ENCODE data around the gene LRRC26. TPM values are rescaled to one million over a fixed set of nuclear protein-coding genes. Genes with fewer than 3 reads are reported as not detected.
A peak's percentile ranks its signal among the peaks of the same experiment; 100 is the strongest.

LRRC26 gene
- total RNA-seq, 1 donor from 2014 or later = 0.43 TPM

DNA sequence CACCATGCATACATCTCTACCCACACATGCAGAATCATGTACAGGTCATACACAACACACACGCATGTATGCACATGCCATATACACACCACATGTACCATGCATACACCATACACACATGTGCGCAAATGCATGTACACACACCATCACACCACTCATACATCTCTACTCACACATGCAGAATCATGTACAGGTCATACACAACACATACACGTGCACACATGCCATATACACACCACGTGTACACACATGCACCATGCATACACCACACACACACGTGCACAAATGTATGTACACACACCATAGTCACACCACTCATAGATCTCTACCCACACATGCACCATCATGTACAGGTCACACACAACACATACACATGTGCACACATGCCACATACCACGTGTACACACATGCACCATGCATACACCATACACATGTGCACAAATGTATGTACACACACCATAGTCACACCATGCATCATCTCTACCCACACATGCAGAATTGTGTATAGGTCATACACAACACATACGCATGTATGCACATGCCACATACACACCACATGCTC lies 16.9 kb downstream of the LRRC26 start:
- DNase-seq (ENCODE audit: low spot score) = no peak

DNA sequence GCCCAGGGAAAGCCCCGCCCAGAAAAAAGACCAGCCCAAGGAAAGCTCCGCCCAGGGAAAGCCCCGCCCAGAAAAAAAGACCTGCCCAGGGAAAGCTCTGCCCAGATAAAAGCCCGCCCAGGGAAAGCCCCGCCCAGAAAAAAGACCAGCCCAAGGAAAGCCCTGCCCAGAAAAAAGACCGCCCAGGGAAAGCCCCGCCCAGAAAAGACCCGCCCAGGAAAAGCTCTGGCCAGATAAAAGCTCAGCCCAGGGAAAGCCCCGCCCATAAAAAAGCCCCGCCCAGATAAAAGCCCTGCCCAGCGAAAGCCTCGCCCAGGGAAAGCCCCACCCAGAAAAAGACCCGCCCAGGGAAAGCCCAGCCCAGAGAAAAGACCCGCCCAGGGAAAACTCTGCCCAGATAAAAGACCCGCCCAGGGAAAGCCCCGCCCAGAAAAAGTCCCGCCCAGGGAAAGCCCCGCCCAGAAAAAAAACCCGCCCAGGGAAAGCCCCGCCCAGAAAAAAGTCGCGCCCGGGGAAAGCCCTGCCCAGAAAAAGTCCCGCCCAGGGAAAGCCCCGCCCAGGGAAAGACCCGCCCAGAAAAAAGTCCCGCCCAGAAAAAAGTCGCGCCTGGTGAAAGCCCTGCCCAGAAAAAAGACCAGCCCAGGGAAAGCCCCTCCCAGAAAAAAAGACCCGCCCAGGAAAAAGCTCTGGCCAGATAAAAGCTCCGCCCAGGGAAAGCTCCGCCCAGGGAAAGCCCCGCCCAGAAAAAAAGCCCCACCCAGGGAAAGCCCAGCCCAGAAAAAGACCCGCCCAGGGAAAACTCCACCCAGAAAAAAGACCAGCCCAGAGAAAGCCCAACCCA lies 19.0 kb downstream of the LRRC26 start:
- peak; percentile 14 for DNase-seq (ENCODE audit: low spot score)

DNA sequence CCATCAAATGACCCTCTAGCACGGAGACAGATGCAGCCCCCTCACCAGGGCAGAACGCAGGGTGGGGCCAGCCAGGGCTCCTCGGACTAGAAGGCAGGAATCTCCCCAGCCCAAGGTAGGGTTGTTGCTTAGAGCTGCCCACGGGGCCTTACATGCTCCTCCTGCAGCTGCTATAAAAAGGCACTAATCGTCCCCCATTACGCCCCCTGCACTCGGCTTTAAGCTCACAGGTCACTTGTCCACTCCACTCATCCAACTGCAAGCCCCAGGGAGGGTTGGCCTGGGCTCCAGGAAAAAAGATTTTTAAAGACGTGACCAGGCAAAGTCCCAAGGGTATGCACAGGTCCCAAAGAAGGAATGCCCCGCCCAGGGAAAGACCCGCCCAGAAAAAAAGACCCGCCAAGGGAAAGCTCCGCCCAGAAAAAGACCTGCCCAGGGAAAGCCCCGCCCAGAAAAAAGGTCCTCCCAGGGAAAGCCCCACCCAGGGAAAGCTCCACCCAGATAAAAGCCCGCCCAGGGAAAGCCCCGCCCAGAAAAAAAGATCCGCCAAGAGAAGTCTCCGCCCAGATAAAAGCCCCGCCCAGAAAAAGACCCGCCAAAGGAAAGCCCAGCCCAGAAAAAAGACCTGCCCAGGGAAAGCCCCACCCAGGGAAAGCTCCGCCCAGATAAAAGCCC lies 19.8 kb downstream of the LRRC26 start:
- DNase-seq (ENCODE audit: low spot score) = no peak

DNA sequence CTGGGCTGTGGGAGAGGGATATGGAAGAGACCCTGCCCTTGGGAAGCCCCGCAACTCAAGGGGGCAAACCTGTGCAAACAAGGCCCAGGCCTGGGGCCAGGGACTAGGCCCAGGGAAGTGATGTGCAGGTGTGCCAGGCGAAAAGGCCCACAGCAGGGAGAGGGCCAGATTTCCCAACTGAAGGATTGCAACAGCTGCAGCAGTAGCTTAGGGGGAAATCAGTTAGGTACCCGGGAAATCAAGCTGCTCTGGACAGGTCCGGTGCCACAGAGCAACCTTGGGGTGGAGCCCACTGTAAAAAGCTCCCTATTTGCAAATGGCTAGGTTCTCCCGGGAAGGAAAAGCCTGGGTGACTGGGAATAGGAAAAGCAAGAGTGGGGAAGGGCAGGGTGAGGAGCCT lies 20.5 kb downstream of the LRRC26 start:
- no peak for DNase-seq (ENCODE audit: low spot score)

DNA sequence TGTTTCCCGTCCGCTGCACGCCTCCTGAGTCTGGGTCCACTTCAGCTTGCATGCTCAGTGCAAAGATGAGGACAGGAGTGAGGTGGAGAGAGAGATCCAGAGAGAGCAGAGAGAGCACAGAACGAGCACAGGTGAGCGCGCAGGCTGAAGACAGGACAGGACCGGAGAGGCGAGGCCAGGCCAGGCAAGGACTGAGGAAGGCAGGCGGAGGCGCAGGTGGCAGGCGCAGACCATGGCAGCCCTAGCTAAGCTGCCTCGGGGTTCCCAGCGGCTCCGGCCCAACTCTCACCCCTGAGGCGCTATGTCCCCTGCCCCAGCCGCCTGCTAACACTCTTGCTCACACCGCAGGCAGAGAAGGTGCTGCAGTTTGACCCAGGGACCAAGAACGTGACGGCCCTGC lies 21.2 kb downstream of the LRRC26 start:
- no peak for DNase-seq (ENCODE audit: low spot score)

DNA sequence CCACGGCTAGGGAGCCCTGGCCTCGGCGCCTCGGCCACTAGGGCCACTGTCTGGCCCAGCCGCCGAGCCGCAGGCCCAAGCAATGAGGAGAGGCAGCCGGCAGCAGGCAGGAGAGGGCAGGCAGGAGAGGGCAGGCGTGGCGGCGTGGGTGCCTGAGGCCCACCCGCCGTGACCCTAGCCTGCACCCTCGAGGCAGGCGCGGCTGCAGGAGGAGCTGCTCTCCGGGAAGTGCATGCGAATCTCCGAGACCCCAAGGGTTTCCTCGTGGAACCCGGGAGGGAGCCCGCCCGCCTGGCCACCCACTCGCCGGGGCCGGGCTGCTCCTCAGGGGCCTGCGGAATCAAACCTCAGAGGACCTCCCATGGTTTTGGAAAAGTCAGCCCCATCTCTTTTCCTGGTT lies 21.6 kb downstream of the LRRC26 start:
- DNase-seq (ENCODE audit: low spot score) = no peak

DNA sequence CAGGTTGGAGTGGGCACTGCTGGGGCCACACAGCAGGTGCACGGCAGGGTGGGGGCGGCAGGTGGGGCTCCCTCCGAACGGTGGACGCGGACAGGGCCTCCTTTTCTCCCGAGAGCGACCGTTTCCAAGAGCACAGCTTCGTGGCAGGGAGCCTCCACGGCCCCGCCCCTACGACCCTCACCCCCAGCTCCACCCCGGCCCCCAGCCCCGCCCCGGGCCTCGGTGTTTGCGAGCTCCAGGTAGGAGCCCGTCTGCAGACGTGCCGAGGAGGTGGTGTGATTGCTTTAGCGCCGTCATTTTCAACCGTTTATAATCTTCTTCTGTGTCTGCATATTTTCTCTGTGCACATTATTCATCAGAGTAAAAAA lies 22.1 kb downstream of the LRRC26 start:
- no peak for DNase-seq (ENCODE audit: low spot score)

DNA sequence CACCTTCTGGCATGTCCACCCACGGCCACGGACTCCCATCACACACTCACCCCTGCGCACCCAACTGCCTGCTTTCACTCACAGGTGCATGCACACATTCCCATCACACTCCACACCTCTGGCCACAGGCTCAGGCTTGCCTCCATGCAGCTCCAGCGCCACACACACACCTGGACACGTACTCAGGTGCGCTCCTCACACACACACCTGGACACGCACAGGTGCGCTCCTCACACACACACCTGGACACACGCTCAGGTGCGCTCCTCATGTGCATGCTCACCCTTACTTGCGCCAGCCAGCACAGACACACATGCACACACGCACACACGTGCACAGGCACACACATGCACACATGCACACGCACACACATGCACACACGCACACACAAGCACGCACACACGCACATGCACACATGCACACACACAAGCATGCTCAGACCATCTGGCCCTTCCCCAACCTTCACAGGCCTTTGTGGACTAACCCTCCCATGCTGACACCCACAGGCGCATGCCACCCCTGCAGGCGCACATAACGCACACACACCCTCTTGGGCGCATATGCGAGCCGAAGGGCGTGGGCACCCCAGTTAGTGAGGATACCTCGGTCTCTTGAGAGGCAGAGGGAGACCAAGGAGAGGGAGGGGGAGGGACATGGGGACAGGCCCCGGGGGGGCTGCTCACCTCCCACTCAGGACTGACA lies 22.6 kb downstream of the LRRC26 start:
- no peak for DNase-seq (ENCODE audit: low spot score)

DNA sequence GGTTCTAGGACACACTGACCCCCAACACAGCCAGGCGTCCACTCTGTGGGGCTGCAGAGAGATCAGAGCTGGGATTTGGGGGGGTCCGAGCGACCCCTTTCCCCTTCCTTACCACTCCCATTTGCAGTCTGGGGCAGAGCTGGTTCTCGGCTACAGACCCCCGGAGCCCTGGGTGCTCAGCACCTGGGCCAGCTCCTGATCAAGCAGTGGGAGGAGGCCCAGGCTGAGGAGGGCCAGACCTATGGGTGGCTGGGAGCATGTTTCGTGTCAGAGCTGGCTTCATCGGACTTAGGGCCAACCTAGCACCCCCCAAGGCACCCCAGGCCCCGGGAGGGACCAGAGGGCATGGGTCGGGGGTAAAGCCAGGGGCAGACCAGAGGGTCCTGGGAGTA lies 23.3 kb downstream of the LRRC26 start:
- no peak for DNase-seq (ENCODE audit: low spot score)

DNA sequence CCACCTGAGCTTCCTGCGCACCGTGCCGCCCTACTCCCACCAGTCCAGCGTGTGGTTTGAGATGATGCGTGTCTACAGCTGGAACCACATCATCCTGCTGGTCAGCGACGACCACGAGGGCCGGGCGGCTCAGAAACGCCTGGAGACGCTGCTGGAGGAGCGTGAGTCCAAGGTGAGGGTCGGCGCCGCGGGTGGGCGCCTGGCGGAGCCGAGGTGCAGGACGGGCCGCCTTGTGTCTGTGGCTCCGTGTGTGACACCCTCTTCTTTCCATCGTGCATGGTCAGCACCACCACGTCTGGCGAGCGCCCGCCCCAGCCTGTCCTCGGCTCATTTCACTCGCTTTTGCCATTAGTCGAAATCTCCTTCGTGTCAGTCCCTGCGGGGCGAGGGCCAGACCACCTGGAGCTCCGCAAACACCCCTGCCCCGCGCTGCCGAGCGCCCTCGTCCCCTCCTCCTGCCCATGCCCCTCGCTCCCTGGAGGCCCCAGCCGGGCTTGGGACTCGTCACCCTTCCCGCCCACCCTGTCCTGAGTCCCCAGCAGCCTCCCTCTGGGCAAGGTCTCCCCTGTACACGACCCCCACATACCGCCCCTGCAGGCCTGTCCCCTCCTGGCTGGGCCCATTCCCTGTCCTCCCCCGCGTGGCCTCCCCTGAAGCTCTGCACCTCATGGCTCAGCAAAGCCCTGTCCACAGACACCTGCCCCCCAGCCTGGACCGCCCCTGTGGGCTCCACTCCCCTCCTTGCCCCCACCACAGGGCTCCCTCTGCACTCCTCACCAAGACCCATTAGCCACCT lies 23.9 kb downstream of the LRRC26 start:
- DNase-seq (ENCODE audit: low spot score) = no peak

DNA sequence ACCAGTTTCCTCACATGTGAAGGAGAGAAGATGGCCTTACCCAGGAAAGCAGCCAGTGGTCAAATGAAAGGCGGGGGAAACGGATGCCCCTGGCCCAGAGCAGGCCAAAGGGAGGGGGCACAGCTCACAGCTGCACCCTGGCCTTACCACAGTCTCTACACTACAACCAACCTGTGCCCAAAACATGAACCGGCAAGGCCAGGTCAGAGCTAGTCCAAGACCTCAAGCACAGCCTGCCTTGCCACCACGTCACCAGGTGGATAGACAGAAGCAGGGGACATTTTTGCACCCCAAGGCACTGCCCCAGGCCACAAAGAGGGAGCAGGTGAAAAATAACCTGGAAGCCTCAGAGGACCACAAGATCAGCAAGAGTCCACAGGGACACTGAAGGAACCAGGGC lies 26.4 kb downstream of the LRRC26 start:
- DNase-seq (ENCODE audit: low spot score) = no peak

DNA sequence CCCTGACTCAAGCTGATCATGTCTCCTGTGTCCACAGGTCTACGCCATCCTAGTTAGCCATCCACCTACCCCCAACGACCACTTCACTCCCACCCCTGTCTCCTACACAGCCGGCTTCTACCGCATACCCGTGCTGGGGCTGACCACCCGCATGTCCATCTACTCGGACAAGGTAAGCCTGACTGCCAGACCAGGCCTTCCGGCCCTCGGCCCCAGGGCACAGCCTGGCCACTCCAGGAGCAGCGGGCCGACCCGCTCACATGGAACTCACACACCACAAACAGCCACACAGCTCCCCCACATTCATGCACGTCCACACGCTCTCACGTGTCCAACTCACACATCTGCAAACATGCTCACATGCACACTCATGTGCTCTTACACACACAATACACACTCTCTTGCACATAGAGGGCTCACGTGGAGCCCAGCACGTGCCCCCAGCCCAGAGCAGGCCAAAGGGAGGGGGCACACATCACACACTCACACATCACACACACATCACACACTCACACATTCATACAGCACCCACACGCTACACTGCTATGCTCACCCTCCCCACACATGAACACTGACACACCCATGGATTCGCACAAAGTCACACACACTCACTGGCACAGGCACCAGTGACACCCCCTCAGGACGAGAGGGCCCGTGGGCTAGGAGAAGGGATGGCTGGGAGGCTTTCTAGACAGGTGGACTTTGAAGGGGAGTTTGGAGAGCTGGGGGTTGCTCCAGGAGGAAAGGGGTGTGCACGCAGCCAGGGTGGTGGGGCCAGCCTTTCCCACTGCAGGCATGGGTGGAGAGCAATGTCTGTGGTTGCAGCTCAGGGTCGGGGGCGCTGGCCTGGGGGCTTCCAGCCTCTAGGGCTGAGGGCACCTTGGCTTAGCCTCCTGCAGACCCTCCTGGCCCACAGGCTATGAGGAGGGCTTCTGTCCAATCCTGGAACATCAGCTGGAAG lies 27.6 kb downstream of the LRRC26 start:
- no peak for DNase-seq (ENCODE audit: low spot score)

DNA sequence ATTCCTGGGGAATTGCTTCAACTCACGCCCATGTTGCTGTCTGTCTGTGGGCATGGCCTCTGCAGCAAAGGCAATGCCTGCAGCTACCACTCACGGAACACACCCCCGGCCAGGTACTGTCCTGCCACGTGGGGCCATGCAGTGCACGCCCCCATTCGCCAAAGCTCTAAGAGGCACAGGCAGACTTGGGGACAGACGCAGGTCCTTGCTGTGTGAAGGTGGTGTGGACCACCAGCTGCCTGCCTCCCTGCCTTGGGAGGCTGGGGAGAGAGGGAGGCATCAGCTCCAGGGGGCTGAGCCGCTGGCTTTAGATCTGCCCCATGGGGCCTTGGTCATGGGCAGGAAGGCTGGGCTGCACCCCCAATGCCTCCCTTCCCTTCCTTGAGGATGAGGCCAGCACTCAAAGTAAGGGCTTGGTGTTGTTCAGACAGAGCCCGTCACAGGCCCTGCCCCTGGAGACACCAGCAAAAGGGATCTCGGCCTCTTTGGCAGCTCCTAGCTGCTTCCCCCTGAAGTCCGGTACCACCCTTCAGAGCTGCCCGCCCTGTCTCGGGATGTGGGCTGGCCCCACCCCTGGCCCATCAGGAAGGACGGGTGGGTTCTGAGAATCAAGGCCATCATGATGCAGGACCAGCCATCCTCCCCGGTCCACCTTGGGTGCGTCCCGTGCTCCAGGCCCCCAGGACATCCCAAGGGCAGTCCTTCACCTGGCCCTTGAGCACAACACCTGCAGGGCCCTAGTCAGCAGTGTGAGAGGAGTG lies 28.6 kb downstream of the LRRC26 start:
- no peak for DNase-seq (ENCODE audit: low spot score)

DNA sequence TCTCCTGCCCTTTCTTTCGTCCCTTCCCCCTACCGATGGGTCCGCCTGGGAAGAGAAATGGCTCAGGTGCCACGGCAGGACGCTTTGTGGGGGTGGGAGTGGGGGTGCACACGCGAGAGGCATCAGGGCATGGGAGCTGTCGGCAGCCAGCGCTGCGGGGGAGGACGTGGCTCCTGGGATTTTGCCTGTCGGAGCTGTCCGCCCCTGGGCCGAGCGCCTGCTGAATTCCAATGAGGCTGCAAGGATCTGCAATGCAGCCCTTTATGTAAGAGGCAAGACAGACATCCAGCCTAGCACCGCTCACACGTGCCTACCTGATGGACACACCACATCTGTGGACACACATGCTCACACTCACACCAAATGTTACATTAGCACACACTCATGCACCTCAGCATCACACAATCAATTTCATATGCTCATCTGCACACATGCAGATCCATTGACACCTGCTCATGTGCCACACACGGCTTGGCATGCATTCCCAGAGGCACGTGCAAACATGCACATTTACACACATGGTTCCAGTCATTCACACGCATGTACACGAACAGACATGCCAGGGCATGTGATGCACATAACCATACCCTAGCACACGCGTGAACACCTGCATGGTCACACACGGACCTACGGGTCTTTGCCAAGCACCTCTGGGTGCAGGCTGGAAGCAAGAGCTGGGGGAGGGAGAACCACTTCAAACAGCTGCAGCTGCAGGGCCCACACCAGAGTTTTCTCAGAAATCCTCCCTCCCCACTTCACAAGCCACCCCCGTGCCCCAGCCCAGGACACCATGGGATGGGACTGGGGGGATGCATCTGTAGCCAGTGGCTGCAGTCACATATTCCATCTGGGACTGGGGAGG lies 29.5 kb downstream of the LRRC26 start:
- DNase-seq (ENCODE audit: low spot score) = no peak

DNA sequence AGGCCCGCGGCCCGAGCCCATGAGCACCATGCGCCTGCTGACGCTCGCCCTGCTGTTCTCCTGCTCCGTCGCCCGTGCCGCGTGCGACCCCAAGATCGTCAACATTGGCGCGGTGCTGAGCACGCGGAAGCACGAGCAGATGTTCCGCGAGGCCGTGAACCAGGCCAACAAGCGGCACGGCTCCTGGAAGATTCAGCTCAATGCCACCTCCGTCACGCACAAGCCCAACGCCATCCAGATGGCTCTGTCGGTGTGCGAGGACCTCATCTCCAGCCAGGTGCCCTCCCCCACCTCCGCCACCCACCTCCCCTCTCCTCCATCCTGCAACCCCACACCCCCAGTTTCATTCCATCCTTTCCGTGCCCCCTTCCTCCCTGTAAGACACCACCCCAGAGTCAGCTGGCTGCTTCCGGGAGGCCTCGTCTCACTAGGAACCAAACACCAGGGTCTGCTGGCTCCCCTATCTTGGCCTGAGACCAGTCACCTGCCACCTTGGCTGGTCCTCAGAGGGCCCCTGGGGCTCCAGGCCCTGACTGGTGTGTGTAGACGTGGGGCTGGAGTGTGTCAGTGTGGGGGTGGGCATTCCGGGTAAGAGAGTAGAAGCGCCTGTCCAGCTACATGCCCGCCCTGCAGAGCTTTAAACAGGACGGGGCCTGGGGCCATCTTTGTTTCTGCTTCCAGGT lies 30.2 kb downstream of the LRRC26 start:
- DNase-seq (ENCODE audit: low spot score) = no peak

DNA sequence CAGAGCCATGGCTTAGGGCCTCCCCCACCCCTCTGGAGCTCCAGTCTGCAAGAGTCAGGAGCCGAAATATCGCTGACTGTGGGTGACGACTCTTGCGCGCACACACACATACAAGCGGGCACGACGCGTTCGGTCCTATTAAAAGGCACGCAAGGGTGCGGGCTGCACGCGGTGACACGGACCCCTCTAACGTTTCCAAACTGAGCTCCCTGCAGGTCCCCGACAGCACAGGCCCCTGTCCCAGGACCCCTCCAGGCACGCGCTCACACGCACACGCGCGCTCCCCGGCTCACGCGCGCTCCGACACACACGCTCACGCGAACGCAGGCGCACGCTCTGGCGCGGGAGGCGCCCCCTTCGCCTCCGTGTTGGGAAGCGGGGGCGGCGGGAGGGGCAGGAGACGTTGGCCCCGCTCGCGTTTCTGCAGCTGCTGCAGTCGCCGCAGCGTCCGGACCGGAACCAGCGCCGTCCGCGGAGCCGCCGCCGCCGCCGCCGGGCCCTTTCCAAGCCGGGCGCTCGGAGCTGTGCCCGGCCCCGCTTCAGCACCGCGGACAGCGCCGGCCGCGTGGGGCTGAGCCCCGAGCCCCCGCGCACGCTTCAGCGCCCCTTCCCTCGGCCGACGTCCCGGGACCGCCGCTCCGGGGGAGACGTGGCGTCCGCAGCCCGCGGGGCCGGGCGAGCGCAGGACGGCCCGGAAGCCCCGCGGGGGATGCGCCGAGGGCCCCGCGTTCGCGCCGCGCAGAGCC lies 31.0 kb downstream of the LRRC26 start, which contains the start of gene GRIN1:
Gene GRIN1 (plus strand): TSS at position 433 of the 746 bp plus-strand sequence. CDS start 333 bp downstream, outside the sequence.
- DNase-seq (ENCODE audit: low spot score) = no peak

DNA sequence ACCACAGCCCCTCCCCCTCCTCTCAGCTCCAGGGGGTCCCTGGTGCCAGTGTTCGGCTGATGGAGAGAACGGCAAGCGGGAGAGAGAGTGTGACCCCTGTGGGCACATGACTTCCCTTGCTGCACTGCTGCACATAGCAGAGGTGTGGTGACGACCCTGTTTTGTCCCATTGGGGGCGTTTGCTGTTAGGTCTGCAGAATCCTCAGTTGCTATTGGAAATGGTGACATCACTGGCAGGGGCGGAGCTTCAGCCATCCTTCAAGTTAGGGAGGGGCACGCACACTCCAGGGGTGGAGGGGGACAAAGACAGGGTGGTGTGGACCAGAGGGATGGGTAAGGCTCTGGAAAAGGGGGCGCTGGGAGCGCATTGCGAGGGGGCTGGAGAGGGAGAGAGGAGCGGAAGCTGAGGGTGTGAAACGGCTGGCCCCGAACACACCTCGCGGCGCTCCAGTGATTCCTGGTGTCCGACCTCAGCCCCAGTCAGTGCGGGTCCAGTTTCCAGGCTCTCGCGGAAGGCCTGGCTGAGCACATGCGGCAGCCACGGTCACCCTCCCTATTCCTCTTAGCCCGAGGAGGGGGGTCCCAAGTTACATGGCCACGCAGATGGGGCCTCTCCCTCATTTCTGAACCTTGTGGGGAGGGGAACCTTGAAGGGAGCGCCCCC lies 31.7 kb downstream of the LRRC26 start:
- no peak for DNase-seq (ENCODE audit: low spot score)
